Measurements from ENCODE around the gene SMG1. TPM values are rescaled to one million over a fixed set of nuclear protein-coding genes. Genes with fewer than 3 reads are reported as not detected.
A peak's percentile ranks its signal among the peaks of the same experiment; 100 is the strongest.

SMG1 gene
- total and polyA plus RNA-seq, 10 donors: 8.4 to 154 (median 114) TPM

DNA sequence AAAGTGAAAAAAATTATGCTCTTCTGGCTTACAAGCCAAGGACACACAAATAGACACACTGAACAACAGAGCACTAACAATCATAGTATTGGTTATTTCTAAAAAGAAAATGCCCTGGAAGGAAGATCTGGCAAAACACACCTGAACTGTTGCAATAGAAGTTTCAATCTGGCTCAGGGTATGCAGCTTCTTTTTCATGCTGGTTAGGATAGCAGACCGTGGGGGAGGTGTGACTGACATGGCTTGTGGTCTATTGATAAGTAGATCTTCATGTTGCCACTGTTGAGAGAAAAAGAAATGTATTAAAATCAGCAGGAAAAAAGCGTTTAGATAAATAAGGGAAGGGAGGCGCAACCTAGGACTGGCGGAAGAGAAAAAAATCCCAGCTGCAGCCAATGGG lies 98.3 kb downstream of the SMG1 start:
- DNase-seq: no peak
- TF ChIP-seq POLR2A (IDR thresholded peaks at IDR 0.05): no peak
- H3K27me3 ChIP-seq (replicated peaks in 1 of 7): no peaks in the 10 kb centered on the region
- no peak overlapping the region for H3K4me3 ChIP-seq
- H3K27ac ChIP-seq: no peak overlapping the region
- intact Hi-C loops (cut with DNase I; ENCODE audit: low total_unique reads): no loop called here
- WGBS, 5 donors: 92 to 98% (median 93%) methylated on average over 4 of the region's 4 CpGs
- no peaks in the 10 kb centered on the region for H3K4me1 ChIP-seq
- no peaks in the 10 kb centered on the region for H3K9me3 ChIP-seq
- H3K36me3 ChIP-seq: peaks cover 2 to 60% (median 55%) of the 10 kb centered on the region in 6 donors

GRCh38 chr16:18816286-18816685 lies 109.9 kb downstream of the SMG1 start:
- Histone ChIP-seq H3K4me3 (no peak overlapping the region), H3K4me1 (peaks cover 0 to 15% (median 5%) of the 10 kb centered on the region in 6 donors), H3K9me3 (no peaks in the 10 kb centered on the region), H3K36me3 (peaks cover 3 to 92% (median 76%) of the 10 kb centered on the region in 6 donors), H3K27me3 (replicated peaks in 1 of 7) (no peaks in the 10 kb centered on the region), H3K27ac (no peak overlapping the region)
- TF ChIP-seq, protein P1, sequence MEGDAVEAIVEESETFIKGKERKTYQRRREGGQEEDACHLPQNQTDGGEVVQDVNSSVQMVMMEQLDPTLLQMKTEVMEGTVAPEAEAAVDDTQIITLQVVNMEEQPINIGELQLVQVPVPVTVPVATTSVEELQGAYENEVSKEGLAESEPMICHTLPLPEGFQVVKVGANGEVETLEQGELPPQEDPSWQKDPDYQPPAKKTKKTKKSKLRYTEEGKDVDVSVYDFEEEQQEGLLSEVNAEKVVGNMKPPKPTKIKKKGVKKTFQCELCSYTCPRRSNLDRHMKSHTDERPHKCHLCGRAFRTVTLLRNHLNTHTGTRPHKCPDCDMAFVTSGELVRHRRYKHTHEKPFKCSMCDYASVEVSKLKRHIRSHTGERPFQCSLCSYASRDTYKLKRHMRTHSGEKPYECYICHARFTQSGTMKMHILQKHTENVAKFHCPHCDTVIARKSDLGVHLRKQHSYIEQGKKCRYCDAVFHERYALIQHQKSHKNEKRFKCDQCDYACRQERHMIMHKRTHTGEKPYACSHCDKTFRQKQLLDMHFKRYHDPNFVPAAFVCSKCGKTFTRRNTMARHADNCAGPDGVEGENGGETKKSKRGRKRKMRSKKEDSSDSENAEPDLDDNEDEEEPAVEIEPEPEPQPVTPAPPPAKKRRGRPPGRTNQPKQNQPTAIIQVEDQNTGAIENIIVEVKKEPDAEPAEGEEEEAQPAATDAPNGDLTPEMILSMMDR (IDR thresholded peaks at IDR 0.05 in 8 of 11, conservative IDR thresholded peaks at IDR 0.05 in 3 of 11): no peak
- TF ChIP-seq POLR2AphosphoS5 (IDR thresholded peaks at IDR 0.05): no peak
- TF ChIP-seq POLR2A (IDR thresholded peaks at IDR 0.05): no peak
- intact Hi-C loops (cut with DNase I; ENCODE audit: low total_unique reads): no loop called here
- 85 to 94% (median 93%) methylated on average over 3 of the region's 3 CpGs for WGBS, 5 donors
- DNase-seq: no peak

DNA sequence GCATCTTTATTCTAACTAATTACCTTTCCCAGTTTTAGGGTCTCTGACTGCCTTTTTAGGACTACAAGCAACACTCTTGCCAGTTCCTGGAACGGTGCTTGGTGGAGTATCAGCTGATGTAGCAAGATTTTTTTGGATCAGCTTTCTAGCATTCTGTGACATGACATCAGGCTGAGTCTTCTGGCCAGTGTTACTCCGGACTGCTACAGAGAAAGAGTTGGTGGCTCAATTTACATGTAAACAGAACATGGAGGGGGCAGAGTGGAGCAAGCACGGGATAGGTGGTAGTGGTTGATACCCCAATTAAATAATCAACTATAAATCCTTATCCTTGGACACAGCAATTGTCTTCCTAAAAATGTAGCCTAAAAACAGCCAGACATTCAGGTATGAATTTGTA lies 114.3 kb downstream of the SMG1 start:
- intact Hi-C loops (cut with DNase I; ENCODE audit: low total_unique reads): no loop called here
- H3K36me3 ChIP-seq: peaks cover 3 to 96% (median 81%) of the 10 kb centered on the region in 6 donors
- no peaks in the 10 kb centered on the region for H3K27me3 ChIP-seq (replicated peaks in 1 of 7)
- no peak overlapping the region for H3K4me3 ChIP-seq
- TF ChIP-seq POLR2A (IDR thresholded peaks at IDR 0.05) (no peak), POLR2AphosphoS5 (IDR thresholded peaks at IDR 0.05) (no peak)
- TF ChIP-seq, protein P1 (IDR thresholded peaks at IDR 0.05 in 8 of 11, conservative IDR thresholded peaks at IDR 0.05 in 3 of 11): no peak
- H3K4me1 ChIP-seq: peaks cover 0 to under 1% (median 0%) of the 10 kb centered on the region in 6 donors
- H3K27ac ChIP-seq: no peak overlapping the region
- no peaks in the 10 kb centered on the region for H3K9me3 ChIP-seq
- no peak for DNase-seq
- WGBS, 5 donors: 96 to 99% (median 98%) methylated on average over 3 of the region's 3 CpGs

DNA sequence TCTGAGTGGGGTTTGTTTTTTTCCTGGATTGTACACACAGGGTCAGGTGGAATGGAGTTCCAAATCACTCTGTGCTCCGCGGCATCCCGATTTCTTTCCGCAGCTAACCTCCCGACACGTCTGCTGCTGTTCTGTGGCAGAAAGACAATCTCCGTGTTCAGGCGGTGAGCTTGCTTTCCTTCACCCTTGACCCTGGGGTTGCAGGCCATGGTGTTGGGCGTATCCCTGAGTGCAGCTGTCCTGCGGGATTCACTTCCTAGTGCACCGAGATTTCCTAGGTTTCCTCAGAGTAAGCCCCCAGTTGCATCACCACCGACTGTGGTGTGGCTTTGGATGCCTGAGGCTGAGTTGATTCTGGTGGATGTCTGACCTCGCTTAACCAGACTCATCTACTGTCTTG lies 117.0 kb downstream of the SMG1 start:
- DNase-seq: no peak
- H3K27ac ChIP-seq: no peak overlapping the region
- H3K27me3 ChIP-seq (replicated peaks in 1 of 7): no peaks in the 10 kb centered on the region
- peaks cover 0 to 27% (median 7%) of the 10 kb centered on the region in 6 donors for H3K4me1 ChIP-seq
- H3K36me3 ChIP-seq: peaks cover 0 to 75% (median 55%) of the 10 kb centered on the region in 6 donors
- TF ChIP-seq POLR2A (IDR thresholded peaks at IDR 0.05) (no peak), POLR2AphosphoS5 (IDR thresholded peaks at IDR 0.05) (peak in 1 of 3 donors; percentile 15)
- TF ChIP-seq, protein P1 (IDR thresholded peaks at IDR 0.05 in 8 of 11, conservative IDR thresholded peaks at IDR 0.05 in 3 of 11): no peak
- no peaks in the 10 kb centered on the region for H3K9me3 ChIP-seq
- 84 to 90% (median 86%) methylated on average over 13 of the region's 13 CpGs for WGBS, 5 donors
- H3K4me3 ChIP-seq: no peak overlapping the region
- intact Hi-C loops (cut with DNase I; ENCODE audit: low total_unique reads): loop anchor here (10.0 kb wide), 2 partner anchors 116 to 156 kb away; partner anchors contain the start of gene SMG1

All from spleen (tissue), 11 donors.